ENCODE data around the gene GPR18.

Gene GPR18

DNA sequence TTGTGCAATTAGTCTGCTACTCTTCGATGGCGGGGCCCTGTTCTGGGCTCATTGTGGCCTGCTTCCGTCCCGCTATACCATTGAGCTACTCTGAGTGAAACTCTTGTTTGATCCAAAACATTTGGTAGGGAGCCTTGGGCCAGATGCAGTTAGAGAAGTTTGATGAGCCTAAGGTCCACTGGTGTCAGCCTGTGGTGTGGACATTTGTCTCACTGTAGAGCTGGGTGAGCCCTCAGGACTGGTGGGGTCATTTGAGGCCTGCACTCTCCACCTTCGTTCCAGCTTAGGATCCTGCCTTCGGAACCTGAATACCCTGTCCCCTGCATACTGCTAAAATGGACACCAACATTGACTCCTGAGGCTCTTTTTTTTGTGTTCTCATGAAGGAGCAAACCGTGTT, 50.7 kb downstream of the GPR18 start:
- DNase-seq (ENCODE audit: low read depth), result no peak

DNA sequence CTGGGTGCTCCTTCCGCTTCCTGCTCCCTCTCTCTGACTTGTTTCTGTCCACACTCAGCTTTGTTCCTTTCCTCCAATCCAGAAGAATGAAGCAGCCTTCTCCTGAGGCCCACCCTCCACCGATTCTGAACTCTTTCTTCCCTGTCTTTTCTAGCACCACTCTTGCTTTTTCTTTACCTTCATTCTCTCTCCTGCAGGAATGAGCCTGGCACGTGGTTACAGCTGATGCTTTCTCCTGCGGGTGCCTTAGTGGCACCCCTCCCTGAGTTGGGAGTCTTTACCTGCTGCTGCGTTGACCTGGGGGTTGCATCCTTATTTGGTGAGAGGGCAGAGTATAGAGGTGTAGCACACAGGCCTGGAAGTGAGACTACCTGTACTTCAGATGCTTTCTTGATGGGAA, 51.3 kb downstream of the GPR18 start:
- no peak for DNase-seq (ENCODE audit: low read depth)

DNA sequence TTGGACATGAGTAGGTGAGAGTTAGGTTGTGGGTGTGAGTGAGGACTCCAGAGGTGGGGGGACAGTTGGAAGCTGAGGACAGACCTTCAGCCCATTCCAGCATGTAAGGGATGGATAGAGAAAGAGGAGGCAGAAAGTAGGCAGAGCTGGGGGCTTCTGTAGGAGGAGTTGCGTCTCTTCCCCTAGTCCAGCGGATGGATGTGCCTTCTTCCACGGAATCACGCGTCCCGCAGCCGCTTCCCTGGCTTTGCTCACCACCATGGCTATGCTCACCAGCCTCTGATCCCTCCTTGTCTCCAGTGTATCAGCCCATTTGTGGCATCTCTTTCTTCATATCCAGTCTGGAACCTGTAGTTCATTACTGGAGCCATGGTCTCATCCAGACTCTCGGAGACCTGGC, 52.0 kb downstream of the GPR18 start:
- no peak for DNase-seq (ENCODE audit: low read depth)

DNA sequence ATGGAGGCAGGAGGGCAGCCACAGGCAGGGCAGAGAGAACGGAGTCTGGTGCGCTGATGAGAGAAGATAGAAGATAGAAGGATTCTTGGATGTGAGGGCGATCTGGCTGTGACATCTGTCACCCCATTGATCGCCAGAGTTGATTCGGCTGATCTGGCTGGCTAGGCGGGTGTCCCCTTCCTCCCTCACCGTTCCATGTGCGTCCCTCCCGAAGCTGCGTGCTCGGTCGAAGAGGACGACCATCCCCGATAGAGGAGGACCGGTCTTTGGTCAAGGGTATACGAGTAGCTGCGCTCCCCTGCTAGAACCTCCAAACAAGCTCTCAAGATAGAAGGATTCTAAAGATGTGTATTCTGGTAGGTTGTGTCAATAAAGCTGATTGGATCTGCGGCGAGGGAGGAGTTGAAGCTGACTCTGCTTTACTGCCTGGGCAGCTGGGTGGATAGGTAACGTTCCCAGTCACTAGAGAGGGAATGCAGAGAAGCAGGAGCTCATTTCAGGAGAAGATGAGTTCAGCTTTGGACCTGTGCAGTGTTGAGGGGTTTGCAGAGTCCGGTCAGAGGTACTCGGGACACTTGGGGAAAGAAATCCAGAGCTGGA, 52.5 kb downstream of the GPR18 start:
- no peak for DNase-seq (ENCODE audit: low read depth)
